OCI-LY1 (cell line): ENCODE results near the gene STAC.

ENCODE experiments used
- H2AFZ ChIP-seq: fragments of 200-600 bp; sonication (generic), shearing (Covaris generic); 2 replicates; pipeline ENCODE4 v1.6.0; 2014; ENCODE audit warnings: antibody characterized with exemption, mild to moderate bottlenecking, low read length
- H3F3A ChIP-seq: fragments of 200-600 bp; sonication (generic), shearing (Covaris generic); 2 replicates; pipeline ENCODE4 v1.6.0; 2014; ENCODE audit warnings: mild to moderate bottlenecking, antibody characterized with exemption, low read length, moderate library complexity; ENCODE audit not compliant: insufficient read depth
- H3K27ac ChIP-seq: fragments of 200-600 bp; sonication (generic); 2 replicates; pipeline ENCODE4 v1.5.1; 2014; ENCODE audit warnings: low read length, mixed run types, mild to moderate bottlenecking, low read depth; ENCODE audit not compliant: poor library complexity, severe bottlenecking
- H3K27me3 ChIP-seq: fragments of 200-600 bp; sonication (generic); 2 replicates; pipeline ENCODE4 v1.6.0; 2014; ENCODE audit warnings: antibody characterized with exemption, mild to moderate bottlenecking, low read length, moderate library complexity; ENCODE audit not compliant: insufficient read depth
- H3K36me3 ChIP-seq: fragments of 200-600 bp; sonication (generic); 2 replicates; pipeline ENCODE4 v1.6.1; 2014; ENCODE audit warnings: mild to moderate bottlenecking, antibody characterized with exemption, low read length, moderate library complexity, mixed read lengths; ENCODE audit not compliant: insufficient read depth
- H3K4me1 ChIP-seq: fragments of 200-600 bp; sonication (generic); 2 replicates; pipeline ENCODE4 v1.5.1; 2014; ENCODE audit warnings: mild to moderate bottlenecking, low read length, moderate library complexity; ENCODE audit not compliant: insufficient read depth, severe bottlenecking
- H3K4me2 ChIP-seq: fragments of 200-600 bp; sonication (generic), shearing (Covaris generic); 2 replicates; pipeline ENCODE4 v1.6.1; 2014; ENCODE audit warnings: low read length
- H3K4me3 ChIP-seq: fragments of 200-600 bp; sonication (generic); 2 replicates; pipeline ENCODE4 v1.5.1; 2014; ENCODE audit warnings: low read length, low read depth, mild to moderate bottlenecking, mixed read lengths; ENCODE audit not compliant: poor library complexity, severe bottlenecking
- H3K79me2 ChIP-seq: fragments of 200-600 bp; shearing (Covaris generic); 2 replicates; pipeline ENCODE4 v1.6.1; 2016; ENCODE audit warnings: mixed run types, low read length, mixed read lengths; ENCODE audit not compliant: insufficient read depth
- H3K9ac ChIP-seq: fragments of 200-600 bp; sonication (generic), shearing (Covaris generic); 2 replicates; pipeline ENCODE4 v1.6.1; 2014; ENCODE audit warnings: mild to moderate bottlenecking, low read length, mixed read lengths
- H3K9me2 ChIP-seq: fragments of 200-600 bp; sonication (generic), shearing (Covaris generic); 2 replicates; pipeline ENCODE4 v1.6.1; 2014; ENCODE audit warnings: low read depth, mild to moderate bottlenecking, low read length, mixed read lengths
- H3K9me3 ChIP-seq: fragments of 200-600 bp; shearing (Covaris generic); 2 replicates; pipeline ENCODE4 v1.6.1; 2014; ENCODE audit warnings: low read length, mixed read lengths
- H4K20me1 ChIP-seq: fragments of 200-600 bp; sonication (generic), shearing (Covaris generic); 2 replicates; pipeline ENCODE4 v1.6.0; 2016; ENCODE audit warnings: mild to moderate bottlenecking, low read length; ENCODE audit not compliant: insufficient read depth
- EZH2 ChIP-seq: fragments of 200-600 bp; sonication (generic), shearing (Covaris generic); IDR thresholded peaks from 2 replicates; pipeline ENCODE4 v1.8.0; 2017; ENCODE audit warnings: borderline replicate concordance, mixed run types, mild to moderate bottlenecking, antibody characterized with exemption, low read length, moderate library complexity, mixed read lengths
- TF ChIP-seq, protein P1 (sequence below): fragments of 200-600 bp; sonication (generic), shearing (Covaris generic); IDR thresholded peaks from 2 replicates; pipeline ENCODE4 v1.5.1; 2017; ENCODE audit warnings: mild to moderate bottlenecking, antibody characterized with exemption, low read length, moderate library complexity, mixed read lengths

STAC gene

DNA sequence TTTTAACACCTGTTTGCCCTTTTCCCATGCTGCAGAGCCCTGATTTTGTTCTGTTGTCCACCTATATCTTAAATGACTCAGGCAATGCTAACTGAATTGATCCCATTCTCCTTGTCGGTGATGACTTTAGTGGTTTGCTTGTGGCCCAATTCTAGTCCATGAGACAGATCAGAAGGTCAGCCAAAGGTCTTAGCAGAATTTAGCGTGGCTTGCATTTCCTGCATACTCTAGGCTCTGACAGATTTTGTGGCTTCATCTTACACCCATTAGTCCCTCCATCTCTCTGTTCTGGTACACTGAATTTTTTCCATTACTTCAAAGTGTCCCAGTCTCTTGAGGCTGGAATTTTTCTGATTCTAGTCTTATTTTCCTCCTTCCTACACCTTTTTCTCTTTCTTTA, 161.9 kb downstream of the STAC start:
- H3K36me3 ChIP-seq = no peaks in the 10 kb centered on the region
- no peak overlapping the region for H3K4me3 ChIP-seq
- no peaks in the 10 kb centered on the region for H3K79me2 ChIP-seq
- TF ChIP-seq, protein P1, sequence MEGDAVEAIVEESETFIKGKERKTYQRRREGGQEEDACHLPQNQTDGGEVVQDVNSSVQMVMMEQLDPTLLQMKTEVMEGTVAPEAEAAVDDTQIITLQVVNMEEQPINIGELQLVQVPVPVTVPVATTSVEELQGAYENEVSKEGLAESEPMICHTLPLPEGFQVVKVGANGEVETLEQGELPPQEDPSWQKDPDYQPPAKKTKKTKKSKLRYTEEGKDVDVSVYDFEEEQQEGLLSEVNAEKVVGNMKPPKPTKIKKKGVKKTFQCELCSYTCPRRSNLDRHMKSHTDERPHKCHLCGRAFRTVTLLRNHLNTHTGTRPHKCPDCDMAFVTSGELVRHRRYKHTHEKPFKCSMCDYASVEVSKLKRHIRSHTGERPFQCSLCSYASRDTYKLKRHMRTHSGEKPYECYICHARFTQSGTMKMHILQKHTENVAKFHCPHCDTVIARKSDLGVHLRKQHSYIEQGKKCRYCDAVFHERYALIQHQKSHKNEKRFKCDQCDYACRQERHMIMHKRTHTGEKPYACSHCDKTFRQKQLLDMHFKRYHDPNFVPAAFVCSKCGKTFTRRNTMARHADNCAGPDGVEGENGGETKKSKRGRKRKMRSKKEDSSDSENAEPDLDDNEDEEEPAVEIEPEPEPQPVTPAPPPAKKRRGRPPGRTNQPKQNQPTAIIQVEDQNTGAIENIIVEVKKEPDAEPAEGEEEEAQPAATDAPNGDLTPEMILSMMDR = no peak
- TF ChIP-seq EZH2 = no peak
- H3K4me2 ChIP-seq = no peak overlapping the region
- no peaks in the 10 kb centered on the region for H3F3A ChIP-seq
- no peaks in the 10 kb centered on the region for H3K27me3 ChIP-seq
- no peaks in the 10 kb centered on the region for H4K20me1 ChIP-seq
- H3K27ac ChIP-seq = no peak overlapping the region
- no peak overlapping the region for H2AFZ ChIP-seq
- no peaks in the 10 kb centered on the region for H3K4me1 ChIP-seq
- no peak overlapping the region for H3K9ac ChIP-seq
- H3K9me3 ChIP-seq = no peaks in the 10 kb centered on the region
- H3K9me2 ChIP-seq = no peaks in the 10 kb centered on the region

DNA sequence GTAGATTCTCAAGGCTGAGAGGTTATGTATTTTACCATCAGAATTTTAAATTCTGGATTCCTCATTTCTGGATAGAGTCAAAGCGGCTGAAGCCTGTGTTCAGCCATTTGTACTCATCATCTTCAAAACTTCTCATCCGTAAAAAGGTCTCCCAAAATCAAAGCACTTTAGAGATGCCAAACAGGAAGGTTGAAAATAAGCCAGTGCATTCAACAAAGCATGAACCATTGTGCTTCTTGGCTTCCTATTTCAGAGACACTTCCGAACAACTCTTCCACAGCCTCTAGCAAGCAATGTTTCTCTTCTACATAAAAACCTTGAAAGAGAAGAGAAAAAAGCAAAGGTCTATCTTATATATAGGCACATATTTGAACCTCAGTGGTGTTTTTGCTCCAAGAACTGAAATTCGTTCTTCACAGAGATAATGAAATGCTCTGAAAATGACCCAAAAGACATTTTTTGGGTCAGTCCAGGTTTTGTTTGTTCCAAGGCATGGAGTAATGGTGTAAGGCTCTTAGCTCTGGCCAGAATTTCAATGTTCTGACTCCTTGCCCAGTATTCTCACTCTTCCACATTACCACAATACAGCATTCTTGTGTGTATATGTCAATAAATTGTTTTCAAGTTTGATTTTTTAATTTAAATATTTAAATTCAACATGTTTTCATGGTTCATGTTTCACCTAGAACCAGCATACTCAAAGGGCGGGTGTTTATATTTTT, 163.1 kb downstream of the STAC start:
- Histone ChIP-seq H3K27ac (no peak overlapping the region), H3K27me3 (no peaks in the 10 kb centered on the region), H3K4me2 (no peak overlapping the region), H3K4me3 (no peak overlapping the region), H3K9me2 (no peaks in the 10 kb centered on the region), H3F3A (no peaks in the 10 kb centered on the region), H3K79me2 (no peaks in the 10 kb centered on the region), H3K4me1 (no peaks in the 10 kb centered on the region), H3K9ac (no peak overlapping the region), H3K9me3 (no peaks in the 10 kb centered on the region), H3K36me3 (no peaks in the 10 kb centered on the region), H4K20me1 (no peaks in the 10 kb centered on the region), H2AFZ (no peak overlapping the region)
- no peak for TF ChIP-seq EZH2
- TF ChIP-seq, protein P1 = no peak

DNA sequence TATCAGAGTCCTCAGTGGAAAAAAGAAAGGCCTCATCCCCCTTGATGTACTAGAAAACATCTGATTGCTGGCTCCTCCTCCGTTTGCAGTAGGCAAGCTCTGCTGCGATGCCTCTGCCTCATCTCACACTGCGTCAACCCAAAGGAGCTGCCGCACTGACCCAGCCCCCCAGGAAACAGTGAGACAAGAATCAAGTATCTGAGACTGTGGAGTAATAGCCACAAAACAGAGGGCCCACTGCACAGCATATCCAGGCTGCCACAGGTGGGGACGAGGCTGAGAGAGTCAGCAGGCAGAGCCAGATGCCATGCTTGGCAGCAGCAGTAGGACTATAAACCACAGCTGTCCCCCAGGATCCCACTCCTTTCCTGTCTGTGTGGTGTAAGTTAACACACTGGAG, 165.9 kb downstream of the STAC start:
- H3K9ac ChIP-seq = no peak overlapping the region
- H3K4me1 ChIP-seq = no peaks in the 10 kb centered on the region
- H3K36me3 ChIP-seq = no peaks in the 10 kb centered on the region
- no peak overlapping the region for H3K4me2 ChIP-seq
- no peak overlapping the region for H2AFZ ChIP-seq
- no peaks in the 10 kb centered on the region for H4K20me1 ChIP-seq
- H3K27me3 ChIP-seq = no peaks in the 10 kb centered on the region
- TF ChIP-seq EZH2 = no peak
- TF ChIP-seq, protein P1 = no peak
- H3F3A ChIP-seq = no peaks in the 10 kb centered on the region
- H3K4me3 ChIP-seq = no peak overlapping the region
- no peak overlapping the region for H3K27ac ChIP-seq
- no peaks in the 10 kb centered on the region for H3K9me3 ChIP-seq
- H3K79me2 ChIP-seq = no peaks in the 10 kb centered on the region
- no peaks in the 10 kb centered on the region for H3K9me2 ChIP-seq
